HG02571 (cell line): ENCODE results near the gene MAP7.
A peak's percentile ranks its signal among the peaks of the same experiment; 100 is the strongest.
"Not testable (repeated sequence)": the region's sequence is repeated elsewhere in the genome, so short reads cannot be mapped to it uniquely, and the experiment has no call there.

ENCODE experiments used
- ATAC-seq: cut with Tn5 transposase; IDR thresholded peaks from one replicate; pipeline ENCODE4 v1.9.1; 2021; ENCODE audit warnings: mild to moderate bottlenecking, moderate library complexity; ENCODE audit not compliant: unreplicated experiment

MAP7 gene

DNA sequence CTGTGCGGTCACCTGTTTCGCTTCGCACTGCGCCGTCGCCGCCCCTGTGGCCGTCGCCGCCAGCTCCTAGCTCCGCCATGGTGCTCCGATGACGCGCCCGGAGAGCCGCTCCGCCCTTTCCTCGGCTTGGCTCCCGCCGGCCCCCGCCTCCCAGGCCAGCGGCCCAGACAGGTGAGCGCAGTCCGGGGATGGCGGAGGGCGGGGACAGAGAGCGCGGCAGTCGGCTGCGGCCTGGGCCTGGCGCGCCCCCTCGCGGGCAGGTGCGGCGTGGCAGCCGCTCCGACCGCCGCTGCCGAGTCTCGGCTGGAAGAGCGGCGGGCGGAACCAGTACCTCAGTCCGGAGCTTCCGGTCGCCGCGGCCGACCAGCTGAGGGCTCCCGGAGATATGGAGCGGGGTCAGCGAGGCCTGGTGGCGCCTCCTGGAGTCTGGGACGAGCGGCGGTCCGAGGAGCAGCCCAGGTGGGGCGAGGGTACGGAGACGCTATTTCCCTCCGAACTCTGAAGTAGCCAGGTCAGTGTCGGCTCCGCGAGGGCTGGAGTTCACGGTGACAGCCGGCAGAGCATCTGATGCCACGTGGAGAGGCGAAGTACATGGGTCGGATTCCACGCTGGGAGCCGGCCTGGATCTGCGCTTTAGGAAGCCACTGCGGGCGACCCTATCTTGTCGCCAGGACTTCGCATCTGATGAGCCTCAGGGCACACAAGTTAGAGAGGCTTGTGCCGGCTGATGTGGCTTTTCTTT is at the start of gene MAP7:
Gene MAP7, minus strand, starts transcription at position 93 of the 742 bp plus-strand sequence. Its CDS starts 14 bp downstream, at position 79.
- ATAC-seq = peak; percentile 74

DNA sequence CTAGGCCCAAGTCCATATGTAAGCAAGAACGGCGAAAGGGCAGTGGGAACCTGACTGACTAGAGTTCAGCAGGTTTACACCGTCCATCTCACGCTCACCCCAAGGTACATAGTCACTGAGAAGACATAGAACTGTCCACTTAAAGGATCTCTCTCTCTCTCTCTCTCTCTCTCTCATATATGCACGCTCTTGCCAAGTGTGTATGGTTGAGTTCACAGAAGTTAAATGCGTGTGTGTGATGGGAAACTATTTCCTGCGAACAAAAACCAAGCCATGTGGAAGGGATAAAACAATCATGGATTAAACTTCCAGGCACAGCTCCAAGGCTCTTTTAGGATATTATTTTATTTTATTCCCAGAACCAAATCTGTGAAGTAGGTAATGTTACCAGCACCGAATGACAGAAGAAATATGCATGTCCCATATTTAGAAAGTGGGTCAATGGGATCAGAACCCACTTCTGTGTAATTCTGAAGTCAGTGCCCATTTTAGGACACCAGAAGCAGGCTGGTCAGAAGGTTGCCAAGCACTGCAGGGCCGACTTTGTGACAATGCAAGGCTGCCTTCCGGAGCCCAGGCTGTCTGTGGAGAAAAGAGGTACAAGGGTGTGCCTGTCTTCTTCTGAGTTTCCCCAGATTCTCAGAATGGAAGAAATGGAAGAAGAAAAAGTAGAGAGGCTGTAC is 49.2 kb upstream of the MAP7 start:
- no peak for ATAC-seq

DNA sequence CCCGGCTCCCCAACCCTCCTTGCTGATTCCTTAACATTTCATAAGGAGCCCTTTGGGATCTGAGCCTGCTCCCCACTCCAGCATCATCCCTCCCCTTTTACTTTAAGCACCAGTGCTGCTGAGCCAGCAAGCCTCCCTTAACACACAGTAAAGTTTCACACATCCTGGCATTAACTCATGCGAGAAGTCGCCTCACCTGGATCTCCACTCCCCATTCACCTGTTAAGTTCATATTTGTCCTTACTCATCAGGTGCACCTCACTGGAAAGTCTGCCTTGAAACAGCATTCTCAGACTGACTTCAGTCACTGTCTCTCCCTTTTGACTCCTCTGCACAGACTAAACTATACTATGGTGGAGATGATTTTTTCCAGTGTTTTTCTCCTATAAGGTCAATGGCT is 47.8 kb upstream of the MAP7 start:
- no peak for ATAC-seq

DNA sequence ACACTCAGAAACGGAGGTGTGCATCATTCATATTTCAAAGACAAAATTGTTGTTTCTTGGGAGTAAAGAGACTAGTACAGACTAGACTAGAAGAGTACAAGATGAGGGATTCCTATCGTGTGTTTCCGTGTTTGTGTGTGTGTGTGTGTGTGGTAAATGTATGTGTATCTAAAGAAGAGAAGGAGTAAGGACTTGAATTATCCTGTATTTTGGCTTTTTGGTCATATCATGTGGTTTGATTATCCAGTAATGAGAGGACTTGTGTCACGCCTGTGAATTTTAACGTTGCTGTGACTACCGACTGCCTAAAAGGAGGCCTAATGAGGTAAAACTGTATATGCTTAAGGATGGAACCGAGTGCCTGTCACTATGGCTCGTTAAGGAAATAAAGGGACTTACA is 44.4 kb upstream of the MAP7 start:
- ATAC-seq = no peak

DNA sequence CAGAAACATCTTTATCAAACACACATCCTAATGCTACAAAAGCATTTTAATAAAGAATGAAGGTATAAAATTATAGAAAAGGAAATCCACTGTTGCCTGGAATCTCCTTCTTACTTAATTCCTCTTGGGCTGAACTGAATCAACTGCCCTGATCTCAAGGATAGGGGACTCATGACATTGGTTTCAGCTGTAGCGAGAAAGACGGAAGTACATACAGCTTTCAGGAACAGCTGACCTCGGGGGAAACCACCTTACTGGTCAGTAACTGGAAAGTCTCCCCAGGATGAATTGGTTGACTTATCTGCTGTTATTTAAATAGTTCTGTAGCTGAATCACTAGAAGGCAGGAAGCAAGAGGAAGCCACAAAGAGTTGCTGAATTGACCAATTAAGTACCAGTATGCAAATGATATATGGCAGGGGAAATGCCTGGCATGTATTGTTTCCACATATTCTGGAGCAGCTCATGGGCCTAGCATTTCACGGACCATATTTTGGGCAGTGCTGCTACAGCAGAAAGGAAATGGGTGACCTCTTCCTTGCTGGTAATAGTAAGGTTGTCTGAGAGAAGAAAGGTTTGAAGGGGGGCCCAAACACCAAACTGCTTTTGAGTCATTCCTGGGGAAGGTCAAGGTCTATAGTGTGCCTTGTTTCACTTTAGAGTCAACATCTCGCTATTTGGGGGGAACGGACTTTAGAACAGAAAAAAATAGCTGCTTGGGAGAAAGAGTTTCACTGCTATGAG is 43.7 kb upstream of the MAP7 start:
- ATAC-seq = peak; percentile 94

DNA sequence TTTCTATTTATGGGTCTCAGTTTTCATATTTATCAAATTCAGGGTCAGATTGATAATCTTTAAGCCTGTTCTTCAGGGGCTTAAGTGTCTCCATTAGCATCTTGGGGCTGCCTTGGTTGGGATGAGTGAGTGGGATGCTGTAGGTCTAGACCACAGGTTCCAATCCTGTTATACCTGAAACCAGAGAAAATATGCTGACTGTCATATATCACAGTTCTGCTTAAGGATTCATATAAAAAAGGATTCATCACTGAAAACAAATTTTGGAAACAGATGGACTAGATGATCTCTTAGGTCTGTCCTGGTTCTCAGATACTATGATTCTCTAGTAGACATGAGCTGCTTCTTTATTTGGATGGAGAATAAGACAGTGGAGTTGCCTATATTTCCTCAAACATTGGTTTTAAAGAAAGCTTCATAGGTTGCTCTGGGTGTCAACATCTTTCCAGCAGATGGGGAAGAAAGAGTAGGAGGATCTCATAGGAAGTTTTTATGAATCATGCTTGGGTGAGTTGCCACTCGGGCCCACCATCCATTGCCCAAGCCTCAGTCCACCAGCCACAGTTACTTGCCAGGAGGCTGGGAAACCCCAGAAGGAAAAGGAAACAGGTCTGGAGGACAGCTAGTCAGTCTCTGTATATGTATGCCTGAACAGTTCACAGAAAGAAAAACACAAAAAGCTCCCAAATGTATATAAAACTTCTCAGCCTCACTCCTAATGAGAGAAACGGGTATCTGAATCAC is 42.9 kb upstream of the MAP7 start:
- ATAC-seq = no peak

DNA sequence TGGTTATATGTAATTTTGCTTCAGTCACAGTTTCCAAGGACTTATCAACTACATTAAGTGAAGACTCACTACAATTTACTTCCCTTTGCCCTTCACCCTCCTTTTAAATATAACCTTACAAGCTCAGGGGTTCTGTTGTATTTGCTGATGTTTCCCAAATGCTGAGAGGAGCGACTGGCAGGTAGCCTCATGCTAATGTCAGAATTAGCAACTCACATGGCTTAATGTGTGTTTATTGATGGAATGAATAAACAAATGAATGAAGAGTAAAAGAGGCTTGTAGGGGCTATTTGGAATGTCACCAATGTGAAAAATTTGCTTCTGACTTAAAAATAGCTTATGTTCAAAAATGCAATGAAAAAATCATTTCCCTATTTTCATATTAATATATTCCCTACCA is 41.4 kb upstream of the MAP7 start:
- no peak for ATAC-seq

DNA sequence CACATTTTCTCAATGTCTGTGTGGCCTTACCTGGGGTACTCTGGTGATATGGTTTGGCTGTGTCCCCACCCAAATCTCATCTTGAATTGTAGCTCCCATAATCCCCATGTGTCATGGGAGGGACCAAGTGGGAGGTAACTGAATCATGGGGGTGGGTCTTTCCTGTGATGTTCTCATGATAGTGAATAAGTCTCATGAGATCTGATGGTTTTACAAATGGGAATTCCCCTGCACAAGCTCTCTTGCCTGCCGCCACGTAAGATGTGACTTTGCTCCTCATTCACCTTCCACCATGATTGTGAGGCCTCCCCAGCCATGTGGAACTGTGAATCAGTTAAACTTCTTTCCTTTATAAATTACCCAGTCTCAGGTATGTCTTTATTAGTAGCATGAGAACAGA is 40.6 kb upstream of the MAP7 start:
- ATAC-seq = not testable (repeated sequence)

DNA sequence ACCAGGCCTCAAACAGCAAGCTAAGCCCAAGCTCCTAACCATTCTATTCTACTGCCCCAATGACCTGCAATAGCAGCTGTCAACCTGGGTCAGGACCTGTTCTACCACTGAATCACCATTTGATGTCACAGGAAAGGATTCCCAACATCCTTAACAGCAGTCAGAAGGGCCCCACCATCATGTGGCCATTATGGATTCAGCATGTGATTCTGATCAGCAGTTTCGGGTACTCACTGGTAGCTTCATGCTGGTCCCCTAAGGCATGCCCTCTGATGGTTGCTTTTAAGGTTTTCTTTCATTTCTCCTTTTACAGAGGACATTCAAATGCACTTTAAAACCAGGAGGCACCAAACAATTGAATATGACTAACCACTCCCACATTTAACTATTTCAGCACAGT is 37.3 kb upstream of the MAP7 start:
- ATAC-seq = no peak

DNA sequence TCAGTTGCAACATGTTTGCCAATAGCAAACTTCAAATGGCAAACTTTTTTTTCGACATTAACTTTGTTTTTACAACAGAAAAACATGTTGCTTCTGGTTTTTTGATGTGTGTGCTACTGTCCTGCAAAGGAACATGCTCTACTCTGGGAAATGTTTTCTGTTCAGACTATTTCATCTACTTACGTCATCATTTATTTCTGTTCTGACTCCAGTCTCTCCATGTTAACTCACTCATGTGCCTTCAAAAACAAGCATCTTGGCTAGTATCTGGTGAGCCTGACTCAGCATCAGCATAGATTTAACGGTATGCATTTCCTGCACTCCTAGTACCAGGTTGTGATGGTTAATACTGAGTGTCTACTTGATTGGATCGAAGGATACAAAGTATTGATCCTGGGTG is 36.1 kb upstream of the MAP7 start:
- ATAC-seq = no peak

DNA sequence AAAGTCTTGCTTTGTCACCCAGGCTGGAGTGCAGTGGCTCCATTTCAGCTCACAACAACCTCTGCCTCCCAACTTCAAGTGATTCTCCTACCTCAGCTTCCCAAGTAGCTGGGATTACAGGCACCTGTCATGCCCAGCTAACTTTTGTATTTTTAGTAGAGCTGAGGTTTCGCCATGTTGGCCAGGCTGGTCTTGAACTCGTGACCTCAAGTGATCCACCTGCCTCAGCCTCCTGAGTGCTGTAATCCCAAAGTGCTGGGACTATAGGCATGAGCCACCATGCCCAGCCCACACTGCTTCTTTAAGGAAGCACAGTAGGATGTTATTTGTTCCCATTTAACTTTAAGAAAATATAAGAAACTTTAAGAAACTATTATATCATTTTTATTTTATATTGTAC is 35.3 kb upstream of the MAP7 start:
- ATAC-seq = not testable (repeated sequence)

DNA sequence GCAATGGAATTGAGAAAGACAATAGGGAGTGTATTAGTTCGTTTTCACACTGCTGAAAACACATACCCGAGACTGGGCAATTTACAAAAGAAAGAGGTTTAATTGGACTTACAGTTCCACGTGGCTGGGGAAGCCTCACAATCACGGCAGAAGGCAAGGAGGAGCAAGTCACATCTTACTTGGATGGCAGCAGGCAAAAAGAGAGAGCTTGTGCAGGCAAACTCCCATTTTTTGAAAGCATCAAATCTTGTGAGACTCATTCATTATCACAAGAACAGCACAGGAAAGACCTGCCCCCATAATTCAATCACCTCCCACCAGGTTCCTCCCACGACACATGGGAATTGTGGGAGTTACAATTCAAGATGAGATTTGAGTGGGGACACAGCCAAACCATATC is 34.1 kb upstream of the MAP7 start:
- not testable (repeated sequence) for ATAC-seq

DNA sequence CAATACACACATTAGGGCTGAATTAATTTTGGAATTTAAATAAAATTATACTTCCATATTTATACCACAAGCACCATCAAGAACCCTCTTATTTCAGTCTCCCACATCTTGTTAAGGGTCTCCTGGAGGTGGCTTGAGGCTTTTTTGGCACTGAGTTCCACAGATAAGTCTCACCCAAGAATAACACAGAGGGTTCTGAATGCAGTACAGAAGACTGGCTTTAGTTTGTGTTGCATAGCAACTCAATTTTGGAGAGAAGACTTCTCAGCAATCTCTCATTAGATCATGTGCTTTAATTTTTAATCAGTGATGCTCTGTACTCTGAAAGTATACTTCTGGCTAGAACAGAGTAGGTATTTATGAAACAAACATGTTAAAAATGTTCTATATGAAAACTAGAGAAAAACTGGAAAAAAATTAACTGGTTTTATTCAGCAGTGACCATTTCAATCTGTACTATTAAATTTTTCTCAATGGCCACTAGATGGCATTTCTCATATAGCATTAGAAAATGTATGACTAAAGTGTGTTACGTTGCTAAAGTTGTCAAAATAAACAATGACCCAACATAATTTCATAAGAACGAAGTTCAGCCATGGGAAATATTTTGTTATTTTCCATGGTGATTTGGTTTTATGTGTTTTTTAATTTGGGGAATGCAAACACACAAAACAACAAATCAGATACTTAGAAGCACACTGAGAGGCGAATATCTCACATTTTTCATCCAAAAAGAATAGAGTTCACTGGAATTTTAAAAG is 32.7 kb upstream of the MAP7 start:
- no peak for ATAC-seq

DNA sequence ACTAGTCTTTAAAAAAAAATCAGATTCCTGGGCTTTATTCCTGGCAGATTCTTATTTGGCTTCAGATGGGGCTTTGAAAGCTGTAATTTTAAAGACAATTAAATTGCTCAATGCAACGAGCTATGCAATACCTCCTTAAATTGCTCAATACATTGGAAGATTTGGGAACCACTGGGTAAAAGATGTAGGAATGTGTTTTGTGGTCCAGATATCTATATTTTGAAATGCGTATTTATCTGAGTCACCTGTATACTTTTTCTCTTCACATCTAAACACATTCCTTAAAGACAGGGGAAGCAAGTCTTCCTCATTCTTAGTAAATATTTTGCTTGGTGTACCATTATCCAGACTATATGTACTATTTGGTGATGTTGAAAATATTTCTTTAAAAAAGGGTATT is 29.6 kb upstream of the MAP7 start:
- ATAC-seq = no peak

DNA sequence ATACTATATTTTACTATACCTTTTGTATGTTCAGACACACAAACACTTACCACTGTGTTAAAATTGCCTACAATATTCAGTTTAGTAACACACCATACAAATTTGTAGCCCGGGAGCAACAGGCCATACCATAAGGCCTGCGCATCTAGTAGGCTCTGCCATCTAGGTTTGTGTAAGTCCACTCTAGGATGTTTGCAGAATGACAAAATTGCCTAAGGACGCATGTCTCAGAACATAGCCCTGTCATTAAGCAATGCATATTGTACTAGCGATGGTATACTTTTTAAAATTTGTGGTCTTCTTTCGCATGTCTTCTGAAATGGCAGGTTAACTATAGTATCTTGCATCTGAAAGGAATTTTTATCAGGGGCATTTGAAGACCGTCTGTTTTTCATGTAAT is 26.6 kb upstream of the MAP7 start:
- no peak for ATAC-seq

DNA sequence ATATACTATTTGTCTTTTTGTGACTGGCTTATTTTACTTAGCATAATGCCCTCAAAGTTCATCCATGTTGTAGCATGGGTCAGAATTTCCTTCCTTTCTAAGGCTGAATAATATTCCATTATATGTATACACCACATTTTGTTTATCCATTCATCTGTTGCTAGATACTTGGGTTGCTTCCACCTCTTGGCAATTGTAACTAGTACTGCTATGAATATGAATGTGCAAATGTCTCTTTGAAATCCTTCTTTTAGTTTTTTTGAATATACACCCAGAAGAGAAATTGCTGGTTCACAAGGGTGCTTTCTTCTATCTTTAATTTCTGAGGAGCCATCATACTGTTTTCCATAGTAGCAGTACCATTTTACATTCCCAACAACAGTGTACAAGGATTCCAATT is 21.3 kb upstream of the MAP7 start:
- ATAC-seq = no peak

DNA sequence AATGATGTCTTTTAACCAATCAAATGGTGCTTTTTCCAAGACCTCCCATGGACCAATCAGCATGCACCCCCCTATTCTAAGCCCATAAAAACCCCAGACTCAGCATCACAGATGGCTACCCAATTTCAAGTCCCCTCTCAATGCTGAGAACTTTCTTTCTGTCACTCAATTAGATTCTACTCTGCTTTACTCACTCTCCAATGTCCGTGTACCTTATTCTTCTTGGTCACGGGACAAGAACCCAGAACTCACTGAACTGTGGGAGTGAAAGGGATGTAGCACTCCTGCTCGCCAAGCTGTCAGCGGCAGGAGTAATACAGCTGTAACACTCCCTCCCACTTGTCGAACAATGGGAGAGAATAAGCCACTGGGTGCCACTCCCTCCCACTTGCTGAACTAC is 20.8 kb upstream of the MAP7 start:
- no peak for ATAC-seq

DNA sequence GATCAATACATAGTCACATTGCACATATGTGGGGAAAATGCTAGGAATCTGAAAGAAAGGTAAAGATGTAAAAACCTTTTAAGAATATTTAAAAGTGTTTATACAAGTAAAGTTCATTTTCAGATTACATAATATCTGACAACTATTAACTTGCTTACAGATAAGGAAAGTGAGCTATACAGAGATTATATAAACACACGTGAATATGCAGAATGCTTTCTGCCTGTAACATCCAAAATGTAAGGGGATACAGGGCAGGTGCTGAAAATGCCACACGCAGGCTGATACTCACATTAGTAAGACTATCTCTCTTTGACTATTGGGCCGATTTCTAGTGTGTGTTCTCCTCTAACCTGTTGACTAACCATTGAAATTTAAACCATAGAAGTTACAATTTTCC is 17.9 kb upstream of the MAP7 start:
- no peak for ATAC-seq

DNA sequence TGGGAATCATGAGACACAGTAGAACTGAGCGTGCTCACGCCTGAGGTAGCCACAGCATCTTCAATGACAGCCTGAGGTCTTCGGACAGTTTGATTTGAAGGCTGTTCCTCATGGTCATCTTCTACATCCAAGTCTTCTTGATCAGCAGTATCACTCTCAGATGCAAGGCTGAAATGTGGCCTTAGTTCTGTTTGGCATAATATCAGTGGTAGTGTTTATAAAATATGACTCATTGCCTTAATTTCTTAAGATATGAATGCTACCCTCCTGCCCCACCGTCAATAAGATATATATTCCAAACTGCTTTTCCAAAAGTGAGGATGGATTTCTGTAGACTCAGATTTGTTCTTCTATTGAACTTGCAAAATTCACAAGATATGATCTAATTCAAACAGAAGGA is 17.5 kb upstream of the MAP7 start:
- no peak for ATAC-seq

DNA sequence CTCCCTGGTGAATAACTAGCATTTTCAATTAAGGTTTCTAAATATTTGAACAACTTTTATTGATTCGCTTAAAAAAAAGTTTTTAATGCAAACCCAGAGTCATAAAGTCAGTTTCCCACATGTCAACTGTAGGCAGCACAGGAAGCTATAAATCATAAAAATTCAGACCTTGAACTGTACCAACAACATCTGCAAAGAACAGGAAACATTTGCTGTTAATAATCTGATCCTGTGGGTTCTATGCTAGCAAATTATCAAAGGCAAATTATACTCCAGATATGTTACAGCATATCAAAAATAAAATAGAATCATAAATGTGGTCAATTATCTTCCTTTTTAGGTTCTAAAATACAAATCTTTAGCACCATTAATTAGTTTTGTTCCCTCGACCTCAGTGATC is 16.6 kb upstream of the MAP7 start:
- no peak for ATAC-seq
